GM18505 (cell line): ENCODE data around the gene TM4SF20.

ENCODE experiments used
- ATAC-seq: cut with Tn5 transposase; IDR thresholded peaks from one replicate; pipeline ENCODE4 v1.9.1; 2021; ENCODE audit not compliant: unreplicated experiment
- POLR2A ChIP-seq: IDR thresholded peaks from 4 replicates; pipeline ENCODE4 v1.6.1; 2011; ENCODE audit warnings: borderline replicate concordance; ENCODE audit not compliant: insufficient read depth, insufficient read length; ENCODE audit errors: extremely low read depth

The TM4SF20 gene

GRCh38 chr2:227339098-227339599, 40.0 kb downstream of the TM4SF20 start:
- no peak for TF ChIP-seq POLR2A
- no peak for ATAC-seq

GRCh38 chr2:227337442-227337841, 41.7 kb downstream of the TM4SF20 start:
- no peak for ATAC-seq
- TF ChIP-seq POLR2A, result no peak

DNA sequence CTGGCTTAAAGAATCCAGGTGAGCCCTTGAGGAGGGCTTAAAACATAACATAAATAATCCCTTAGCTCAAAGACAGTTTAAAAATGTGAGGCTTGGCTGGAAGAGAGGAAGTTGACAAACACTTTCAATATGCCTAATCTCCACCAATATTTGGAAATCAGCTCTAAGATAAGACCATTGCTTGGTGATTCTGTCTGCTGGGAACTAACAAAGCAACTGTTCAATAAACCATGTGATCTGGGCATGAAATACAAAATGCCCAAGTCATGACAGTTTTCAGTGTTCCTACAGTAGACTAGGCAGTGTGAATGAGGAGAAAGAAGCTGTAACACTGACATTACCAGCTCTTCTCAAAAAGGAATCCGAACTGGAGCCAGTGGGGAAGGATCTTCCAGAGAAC, 43.4 kb downstream of the TM4SF20 start:
- ATAC-seq, result no peak
- TF ChIP-seq POLR2A, result no peak

- ATAC-seq, result no peak
- TF ChIP-seq POLR2A, result no peak
Observed at GRCh38 chr2:227326783-227327182, 52.3 kb downstream of the TM4SF20 start.

DNA sequence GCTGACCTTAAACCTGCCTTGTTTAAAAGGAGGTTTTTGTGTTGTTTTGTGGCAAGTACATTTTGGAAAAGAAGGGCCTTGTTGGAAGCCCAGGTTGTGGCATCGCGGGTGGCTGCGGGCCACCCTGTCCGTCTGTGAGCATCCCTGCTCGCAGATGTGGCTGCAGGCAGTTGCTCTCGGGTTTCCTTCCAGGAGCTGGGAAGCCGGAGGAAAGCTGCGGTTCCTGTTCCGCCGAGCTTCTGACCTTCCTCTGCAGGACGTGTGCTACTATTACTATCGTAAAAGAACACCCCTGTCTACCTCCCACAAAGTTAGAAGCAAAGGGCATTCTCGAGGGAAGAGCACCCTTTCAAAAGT, 53.3 kb downstream of the TM4SF20 start:
- no peak for TF ChIP-seq POLR2A
- peak; percentile 11 for ATAC-seq

- peak; percentile 78 for TF ChIP-seq POLR2A
Observed at GRCh38 chr2:227324995-227325838, 53.9 kb downstream of the TM4SF20 start, which contains the start of gene MFF. MFF (plus strand) TSS chr2:227325251; CDS start chr2:227330666, 5,415 bp downstream.

DNA sequence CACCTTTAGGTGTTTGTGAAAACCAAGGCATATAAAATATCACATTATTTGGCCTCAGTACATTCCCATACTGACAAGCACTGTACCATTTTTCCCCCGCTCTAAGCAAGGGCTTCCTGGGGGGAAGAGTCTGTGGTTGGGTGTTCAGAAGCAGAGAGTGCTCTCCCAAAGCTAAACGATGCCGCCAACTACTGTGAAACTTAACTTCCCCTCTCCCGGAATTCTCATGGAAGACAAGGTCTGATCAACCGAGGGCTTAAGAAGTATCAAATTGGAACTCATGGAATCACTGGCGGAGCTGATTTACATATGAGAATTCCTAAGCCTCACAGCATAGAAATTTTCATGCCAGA, 54.5 kb downstream of the TM4SF20 start:
- ATAC-seq, result no peak

More at GRCh38 chr2:227324995-227325838, 53.9 kb downstream of the TM4SF20 start, which contains the start of gene MFF:
- peak; percentile 98 for ATAC-seq

GRCh38 chr2:227323818-227324217, 55.3 kb downstream of the TM4SF20 start:
- TF ChIP-seq POLR2A, result no peak
- ATAC-seq, result no peak

More for the DNA sequence above, 54.5 kb downstream of the TM4SF20 start:
- no peak for TF ChIP-seq POLR2A

DNA sequence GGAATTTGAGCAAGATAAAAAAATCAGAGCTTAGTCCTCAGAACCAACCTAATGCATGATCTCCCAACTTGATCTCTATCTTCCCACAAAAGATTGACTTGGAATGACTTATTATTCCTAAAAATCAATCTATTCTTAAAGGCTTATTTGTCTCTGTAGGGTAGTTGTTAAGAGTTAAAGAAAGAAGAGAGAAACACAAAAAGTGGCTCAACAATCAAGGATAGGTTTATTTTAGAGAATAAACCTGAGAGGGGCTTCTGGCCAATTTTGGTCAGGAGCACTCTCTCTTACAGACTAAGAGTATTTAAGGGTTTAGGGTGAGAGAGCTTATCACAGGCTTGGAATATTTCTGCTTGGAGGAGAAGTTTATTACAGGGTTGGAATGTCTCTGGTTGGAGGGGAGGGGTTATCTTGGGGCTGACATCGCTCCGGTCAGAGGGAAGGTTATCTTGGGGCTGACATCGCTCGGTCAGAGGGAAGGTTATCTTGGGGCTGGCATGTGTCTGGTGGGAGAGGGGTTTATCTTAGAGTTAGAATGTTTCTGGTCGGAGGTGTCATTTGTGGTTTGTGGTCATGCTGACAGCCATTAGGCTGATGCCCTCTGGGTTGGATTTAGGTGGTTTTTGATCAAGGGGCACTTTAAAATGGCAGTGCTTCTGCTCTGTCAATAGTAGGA, 56.4 kb downstream of the TM4SF20 start:
- TF ChIP-seq POLR2A, result no peak
- no peak for ATAC-seq

DNA sequence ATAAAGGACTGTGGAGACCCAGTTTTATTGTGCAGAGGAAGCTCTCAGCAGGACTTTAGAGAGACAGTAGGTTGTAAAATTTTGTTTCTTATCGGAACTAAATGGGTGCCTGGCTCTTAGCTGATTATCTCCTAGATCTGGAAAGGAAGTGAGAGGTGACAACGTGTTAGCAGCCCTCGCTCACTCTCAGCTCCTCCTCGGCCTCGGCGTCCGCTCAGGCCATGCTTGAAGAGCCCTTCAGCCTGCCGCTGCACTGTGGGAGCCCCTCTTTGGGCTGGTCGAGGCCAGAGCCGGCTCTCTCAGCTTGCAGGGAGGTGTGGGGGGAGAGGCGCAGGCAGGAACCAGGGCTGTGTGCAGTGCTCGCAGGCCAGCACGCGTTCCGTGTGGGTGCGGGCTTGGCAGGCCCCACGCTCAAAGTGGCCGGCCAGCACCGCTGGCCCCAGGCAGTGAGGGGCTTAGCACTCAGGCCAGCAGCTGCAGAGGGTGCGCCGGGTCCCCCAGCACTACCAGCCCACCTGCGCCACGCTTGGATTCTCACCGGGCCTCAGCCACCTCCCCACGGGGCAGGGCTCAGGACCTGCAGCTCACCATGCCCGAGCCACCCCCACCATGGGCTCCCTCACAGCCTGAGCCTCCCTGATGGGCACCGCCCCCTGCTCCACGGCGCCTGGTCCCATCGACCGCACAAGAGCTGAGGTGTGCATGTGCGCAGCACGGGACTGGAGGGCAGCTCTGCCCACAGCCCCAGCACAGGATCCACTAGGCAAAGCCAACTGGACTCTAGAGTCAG, 58.6 kb downstream of the TM4SF20 start:
- no peak for ATAC-seq
- TF ChIP-seq POLR2A, result no peak

- TF ChIP-seq POLR2A, result no peak
- no peak for ATAC-seq
Observed at GRCh38 chr2:227317834-227318233, 61.3 kb downstream of the TM4SF20 start.

- TF ChIP-seq POLR2A, result no peak
- no peak for ATAC-seq
Observed at GRCh38 chr2:227313310-227313709, 65.8 kb downstream of the TM4SF20 start.

- no peak for ATAC-seq
- no peak for TF ChIP-seq POLR2A
Observed at GRCh38 chr2:227312579-227312978, 66.5 kb downstream of the TM4SF20 start.
